ACC112 (cell line): ENCODE data around the gene ELL3.

ENCODE experiments used
- H2AFZ ChIP-seq: fragments of 200-600 bp; sonication (generic); one replicate; pipeline ENCODE4 v1.6.0; 2017; ENCODE audit warnings: antibody characterized with exemption, low read length; ENCODE audit not compliant: unreplicated experiment
- H3K27ac ChIP-seq: fragments of 200-600 bp; sonication (generic); 2 replicates; pipeline ENCODE4 v1.5.1; 2014; ENCODE audit warnings: low read depth, mild to moderate bottlenecking, antibody characterized with exemption, low read length, moderate library complexity
- H3K27me3 ChIP-seq: fragments of 200-600 bp; sonication (generic); 2 replicates; pipeline ENCODE4 v1.6.1; 2014; ENCODE audit warnings: mild to moderate bottlenecking, antibody characterized with exemption, low read length, moderate library complexity, mixed read lengths; ENCODE audit not compliant: insufficient read depth
- H3K36me3 ChIP-seq: fragments of 200-600 bp; sonication (generic); 2 replicates; pipeline ENCODE4 v1.6.1; 2016; ENCODE audit warnings: mild to moderate bottlenecking, antibody characterized with exemption, low read length, moderate library complexity, mixed read lengths; ENCODE audit not compliant: insufficient read depth
- H3K4me1 ChIP-seq: fragments of 200-600 bp; sonication (generic); one replicate; pipeline ENCODE4 v1.6.1; 2016; ENCODE audit warnings: low read length, mixed read lengths; ENCODE audit not compliant: insufficient read depth, unreplicated experiment, control insufficient read depth
- H3K4me3 ChIP-seq: fragments of 200-600 bp; sonication (generic); 2 replicates; pipeline ENCODE4 v1.5.1; 2014; ENCODE audit warnings: mild to moderate bottlenecking, low read depth, low read length
- H3K79me2 ChIP-seq: fragments of 200-600 bp; sonication (generic); one replicate; pipeline ENCODE4 v1.6.0; 2016; ENCODE audit warnings: low read length; ENCODE audit not compliant: control insufficient read depth, unreplicated experiment, insufficient read depth

The ELL3 gene

DNA sequence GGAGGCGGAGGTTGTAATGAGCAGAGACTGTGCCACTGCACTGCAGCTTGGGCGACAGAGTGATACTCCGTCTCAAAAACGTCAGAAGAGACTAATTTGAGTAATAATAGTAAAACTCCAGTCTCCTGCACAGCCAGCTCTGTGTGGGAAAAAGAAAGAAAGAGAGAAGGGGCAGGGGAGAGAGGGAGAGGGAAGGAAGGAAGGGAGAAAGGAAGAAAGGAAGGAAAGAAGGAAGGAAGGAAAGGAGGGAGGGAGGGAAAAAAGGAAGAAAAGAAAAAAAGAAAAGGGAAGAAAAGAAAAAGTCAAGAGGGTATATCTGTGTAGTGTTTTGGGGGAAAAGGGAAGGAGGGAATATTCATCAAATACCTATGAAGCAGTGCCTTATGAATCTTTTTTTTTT lies 53.6 kb downstream of the ELL3 start:
- Histone ChIP-seq H3K4me1 (no peaks in the 10 kb centered on the region), H3K79me2 (no peaks in the 10 kb centered on the region), H3K4me3 (no peak overlapping the region), H3K27ac (no peak overlapping the region), H3K36me3 (no peaks in the 10 kb centered on the region), H2AFZ (no peak overlapping the region), H3K27me3 (peaks cover 8% of the 10 kb centered on the region)
